HG03039 (cell line): ENCODE data around the gene LPAR1.

Experiments used
- ATAC-seq: cut with Tn5 transposase; IDR thresholded peaks from one replicate; pipeline ENCODE4 v1.9.1; 2021; ENCODE audit warnings: mild to moderate bottlenecking, moderate library complexity; ENCODE audit not compliant: unreplicated experiment

The LPAR1 gene

DNA sequence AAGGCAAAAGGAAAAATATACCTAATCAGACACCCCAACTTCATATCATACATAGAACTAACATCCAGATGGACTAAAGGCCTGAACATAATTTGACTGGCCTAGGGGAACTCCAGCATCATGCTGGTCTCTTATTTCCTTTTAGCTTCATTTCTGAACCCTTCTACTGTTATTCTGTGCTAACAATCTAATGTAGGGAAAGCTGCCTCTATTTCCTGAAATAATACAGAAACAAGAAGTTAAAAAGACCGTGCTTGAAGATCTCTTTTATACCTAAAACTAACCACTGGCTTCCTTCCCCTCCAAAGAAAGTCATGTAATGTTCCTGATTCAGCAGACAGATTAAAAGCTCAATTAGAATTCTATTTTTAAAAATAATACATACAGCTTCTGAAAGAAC, 36.7 kb downstream of the LPAR1 start:
- no peak for ATAC-seq

DNA sequence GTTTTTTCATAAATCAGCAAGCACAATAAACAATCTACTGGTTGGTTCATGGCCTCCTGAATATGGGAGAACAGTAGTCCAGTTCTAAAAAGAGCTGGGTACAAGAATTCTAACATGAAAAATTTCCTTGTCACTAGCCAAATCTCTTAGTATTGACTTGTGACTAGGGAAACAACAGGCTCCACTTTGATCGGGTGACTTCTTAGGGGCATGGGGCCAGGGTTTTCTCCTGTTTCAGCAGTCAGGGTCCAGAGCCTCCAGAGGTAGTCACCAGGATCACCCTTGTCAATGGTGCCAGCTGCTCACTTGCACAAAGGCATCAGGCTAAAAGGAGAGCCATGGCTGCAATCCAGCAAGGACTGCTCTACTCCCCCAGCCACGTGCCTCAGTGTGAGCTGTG, 38.1 kb downstream of the LPAR1 start:
- no peak for ATAC-seq

DNA sequence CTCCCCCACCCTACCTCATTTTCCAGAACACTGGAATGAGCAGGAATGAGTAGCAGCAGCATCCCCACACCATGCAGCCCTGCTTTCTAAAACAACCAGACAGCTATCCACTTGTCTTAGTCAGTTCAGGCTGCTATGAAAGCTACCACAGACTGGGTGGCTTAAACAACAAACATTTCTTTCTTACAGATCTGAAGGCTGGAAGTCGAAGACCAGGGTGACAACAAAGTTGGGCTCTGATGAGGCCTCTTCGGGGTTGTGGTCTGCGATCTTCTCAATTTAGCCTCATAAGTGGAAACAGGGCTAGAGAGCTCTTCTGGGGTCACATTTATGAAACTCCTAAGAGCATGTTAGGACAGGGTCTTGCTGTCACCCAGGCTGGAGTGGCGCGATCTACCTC, 38.9 kb downstream of the LPAR1 start:
- no peak for ATAC-seq

DNA sequence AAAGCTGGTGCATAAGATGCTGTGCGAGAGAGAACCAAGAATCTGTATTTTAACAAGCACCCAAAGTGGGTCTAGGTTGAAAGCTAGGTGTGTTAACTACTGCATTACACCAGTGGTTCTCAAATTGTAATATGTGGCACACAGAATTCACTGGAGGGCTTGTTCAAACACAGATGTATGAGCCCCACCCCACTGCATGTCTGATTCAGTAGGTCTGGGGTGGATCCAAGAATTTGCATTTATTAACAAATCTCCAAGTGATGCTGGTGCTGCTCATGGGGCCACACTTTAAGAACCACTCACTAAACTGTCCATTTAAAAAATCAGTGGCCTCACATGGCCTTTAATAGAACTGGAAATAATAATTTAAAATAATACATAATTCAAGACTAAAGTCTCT, 40.4 kb downstream of the LPAR1 start:
- ATAC-seq = no peak

DNA sequence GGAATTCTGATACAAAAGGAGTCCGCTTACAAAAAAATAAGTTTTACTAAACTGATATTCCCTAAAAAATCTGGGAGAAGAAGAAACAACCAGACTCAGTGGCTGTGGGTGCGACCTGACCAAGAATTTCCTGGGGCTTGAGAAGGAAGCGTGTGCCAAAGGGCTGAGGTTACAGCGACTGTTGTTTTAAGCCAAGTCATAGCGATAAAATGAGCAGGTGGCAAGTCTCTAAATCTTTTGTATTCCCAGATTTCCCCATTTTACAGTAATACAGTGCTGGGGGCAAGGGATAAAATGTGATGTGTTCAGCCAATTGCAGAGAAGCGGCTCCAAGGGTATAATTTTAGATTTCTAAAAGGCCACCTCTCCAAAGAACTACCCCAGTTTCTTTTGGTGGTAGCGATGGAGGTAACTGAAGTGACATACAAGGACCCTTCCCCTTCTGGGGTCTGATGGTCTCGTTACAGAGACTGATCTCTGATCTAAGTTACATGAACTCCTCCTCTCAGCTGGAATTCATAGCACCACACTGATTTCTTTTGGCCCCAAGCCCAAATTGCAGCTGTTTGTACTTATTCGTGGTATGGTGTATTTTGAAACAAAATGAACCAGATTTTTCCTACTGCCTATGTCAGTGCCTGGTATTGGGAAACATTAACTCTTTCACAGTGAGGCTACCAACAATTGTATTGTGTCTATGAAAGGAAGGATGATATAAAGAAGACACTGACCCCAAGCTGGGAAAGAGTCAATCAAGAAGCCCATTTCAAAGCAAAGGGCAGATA, 41.6 kb downstream of the LPAR1 start:
- ATAC-seq = no peak

DNA sequence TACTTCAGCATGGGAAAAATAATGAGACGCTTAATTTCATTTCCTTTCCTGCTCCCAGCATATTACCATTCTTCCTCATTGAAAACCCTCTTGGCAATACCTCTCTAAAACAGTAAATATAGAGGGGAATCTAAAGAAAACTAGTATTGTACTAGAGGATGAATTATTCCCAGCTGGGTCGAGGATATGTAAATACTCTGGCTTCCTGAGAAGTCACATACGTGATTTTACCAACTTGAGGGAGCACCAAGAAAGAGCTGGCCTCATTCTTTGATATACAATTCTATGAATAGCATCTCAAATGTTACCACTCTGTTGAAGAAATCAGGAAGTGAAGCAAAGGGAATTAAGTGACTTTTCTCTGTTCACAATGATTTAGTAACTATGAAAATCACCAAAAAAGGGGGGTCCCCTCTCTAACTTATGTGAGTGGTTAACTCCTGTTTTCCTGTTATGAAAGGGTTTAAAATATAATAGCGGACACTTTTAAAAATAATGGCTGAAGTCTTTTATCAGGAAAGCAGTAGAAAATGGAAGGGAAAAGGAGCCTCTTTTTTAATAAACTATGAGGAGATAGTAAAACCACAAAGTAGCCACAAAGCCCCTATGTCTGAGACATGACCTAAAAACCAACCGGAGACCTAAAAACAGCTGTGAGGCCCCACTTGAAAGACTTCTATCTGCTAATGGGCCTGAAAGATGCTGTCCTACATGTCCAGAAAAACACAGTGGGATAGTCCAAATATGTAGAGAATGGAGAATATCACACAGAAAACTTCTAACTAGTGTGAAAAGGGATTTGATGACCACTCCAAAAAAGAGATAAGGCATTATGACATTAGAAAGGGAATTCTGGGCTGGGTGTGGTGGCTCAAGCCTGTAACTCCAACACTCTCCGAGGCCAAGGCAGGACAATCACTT, 42.6 kb downstream of the LPAR1 start:
- ATAC-seq = no peak

DNA sequence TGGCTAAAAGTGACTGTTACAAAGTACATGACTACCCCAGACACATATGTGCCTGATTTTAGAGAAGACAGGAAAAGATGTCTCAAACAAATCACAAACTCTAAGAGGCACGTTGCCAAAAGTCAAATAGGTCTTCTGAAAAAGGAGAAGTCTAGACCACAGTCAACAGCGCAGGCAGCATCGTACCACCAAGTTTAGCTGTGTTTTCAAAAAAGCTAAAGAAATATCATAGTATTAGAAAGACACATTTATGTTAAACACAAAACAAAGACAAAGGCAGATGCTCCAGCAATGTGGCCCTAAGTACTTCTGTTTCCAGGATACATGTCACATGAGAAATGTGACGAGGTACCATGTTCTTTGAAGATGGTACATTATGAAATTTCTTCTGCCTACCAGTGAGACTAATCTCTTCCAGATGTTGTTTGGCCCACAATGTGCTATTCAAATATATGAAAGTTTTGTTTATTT, 43.5 kb downstream of the LPAR1 start:
- ATAC-seq = no peak

DNA sequence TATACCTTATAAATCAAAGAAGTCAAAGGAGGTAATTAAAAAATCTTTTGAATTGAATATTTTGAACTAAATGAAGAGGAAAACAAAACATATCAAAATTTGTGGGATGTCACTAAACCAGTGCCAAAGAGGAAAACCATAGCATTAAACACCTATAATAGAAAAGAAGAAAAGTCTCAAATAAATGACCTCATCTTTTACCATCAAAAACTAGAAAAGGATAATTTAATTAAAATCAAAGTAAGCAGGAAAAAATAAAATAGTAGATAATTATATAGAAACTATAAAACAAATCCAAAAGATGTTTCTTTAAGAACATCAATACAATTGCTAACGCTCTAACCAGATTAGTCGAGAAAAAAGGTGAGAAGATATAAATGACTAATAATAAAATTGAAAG, 47.8 kb downstream of the LPAR1 start:
- ATAC-seq = no peak

DNA sequence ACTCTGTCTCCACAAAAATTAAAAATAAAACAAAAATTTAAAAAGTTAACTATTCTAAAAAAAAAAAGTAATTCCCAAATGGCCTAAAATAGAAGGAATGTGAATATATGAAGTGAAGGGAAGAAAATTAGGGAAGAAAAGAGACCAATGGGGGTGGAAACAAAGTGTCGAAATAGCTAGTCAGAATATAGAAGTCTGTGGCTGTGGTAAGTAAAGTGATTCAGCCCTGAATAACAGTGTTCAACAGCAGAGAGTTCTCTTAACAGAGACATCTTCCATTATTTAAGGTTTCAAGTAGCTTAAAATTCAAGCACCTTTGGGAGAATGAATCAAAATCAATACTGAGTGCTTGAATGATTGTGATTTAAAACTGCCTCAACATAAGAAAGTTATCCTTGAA, 51.7 kb downstream of the LPAR1 start:
- no peak for ATAC-seq

DNA sequence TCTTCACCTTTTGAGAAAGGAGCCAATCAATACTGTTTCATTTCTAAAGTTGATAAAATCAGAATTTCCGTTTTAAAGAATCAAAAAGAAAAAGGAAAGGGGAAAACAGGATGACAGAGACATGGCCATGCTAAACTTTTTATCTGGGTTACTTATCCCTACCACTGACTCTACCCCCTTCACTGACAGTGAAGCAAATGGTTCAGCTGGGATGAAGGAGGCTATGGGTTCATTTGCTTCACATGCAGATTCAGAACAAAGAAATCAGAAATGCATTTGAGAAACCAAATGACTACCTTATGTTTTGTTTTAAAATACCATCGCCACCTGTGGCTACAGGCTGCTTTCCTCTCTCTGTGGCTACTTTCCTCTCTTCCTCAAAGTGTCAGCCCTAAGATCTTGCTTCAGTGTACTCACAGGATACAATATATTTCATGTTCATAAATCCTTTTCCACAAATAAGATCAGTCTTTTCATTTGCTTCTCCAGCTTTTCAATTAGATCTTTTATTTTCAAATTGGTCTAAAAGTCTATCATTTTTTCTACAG, 53.3 kb downstream of the LPAR1 start:
- no peak for ATAC-seq

DNA sequence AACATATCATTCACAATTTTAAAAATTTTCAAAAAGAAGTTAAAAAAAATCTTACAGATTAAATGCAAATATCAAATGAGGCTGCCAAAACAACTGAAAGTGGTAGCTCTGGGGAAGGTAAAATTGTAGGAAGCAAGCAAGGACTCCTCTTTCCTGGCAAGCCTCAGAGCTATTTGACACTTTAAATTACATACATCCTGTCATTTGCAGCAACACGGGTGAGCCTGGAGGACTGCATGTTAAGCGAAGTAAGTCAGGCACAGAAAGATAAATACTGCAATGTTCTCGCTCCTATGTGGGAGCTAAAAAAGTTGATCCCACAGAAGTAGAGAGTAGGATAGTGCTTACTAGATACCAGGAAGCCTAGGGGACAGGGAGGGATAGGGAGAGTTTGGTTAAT, 58.0 kb downstream of the LPAR1 start:
- ATAC-seq = no peak

DNA sequence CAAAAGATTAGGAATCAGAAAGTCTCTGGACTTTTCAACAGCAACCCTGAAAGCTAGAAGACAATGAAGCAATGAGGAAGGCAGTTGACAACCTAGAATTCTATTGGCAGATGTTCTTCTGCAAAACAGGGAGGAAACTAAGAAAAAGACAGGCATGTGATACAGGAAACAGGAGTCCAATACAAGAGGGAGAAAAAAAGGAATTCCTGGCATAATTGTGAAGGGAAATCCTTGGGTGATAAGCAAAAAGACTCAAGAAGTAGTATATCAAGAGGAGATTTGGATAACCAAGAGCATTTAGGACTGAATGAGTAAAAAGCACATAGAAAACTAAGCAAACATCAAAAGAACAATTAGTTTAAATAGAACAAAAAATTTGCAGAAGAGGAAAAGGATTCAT, 58.6 kb downstream of the LPAR1 start:
- no peak for ATAC-seq

DNA sequence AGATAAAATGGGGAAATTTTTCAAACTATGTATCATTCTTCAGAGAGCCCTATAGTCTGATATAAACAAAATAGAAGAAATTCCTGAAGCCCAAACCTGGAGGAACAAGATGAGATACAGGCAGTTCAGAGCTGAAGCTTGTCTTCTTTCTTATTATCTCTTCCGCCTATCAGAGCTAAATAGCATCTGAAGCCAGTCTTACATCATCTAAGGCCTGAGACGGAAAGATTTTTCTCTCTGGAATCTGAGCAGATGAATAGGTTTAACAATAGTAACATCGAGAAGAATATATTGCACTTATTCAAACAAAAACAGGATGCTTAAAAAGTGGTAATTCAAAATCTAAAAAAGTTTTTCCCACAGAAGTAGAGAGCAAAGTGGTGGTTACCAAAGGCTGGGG, 59.8 kb downstream of the LPAR1 start:
- ATAC-seq = no peak

DNA sequence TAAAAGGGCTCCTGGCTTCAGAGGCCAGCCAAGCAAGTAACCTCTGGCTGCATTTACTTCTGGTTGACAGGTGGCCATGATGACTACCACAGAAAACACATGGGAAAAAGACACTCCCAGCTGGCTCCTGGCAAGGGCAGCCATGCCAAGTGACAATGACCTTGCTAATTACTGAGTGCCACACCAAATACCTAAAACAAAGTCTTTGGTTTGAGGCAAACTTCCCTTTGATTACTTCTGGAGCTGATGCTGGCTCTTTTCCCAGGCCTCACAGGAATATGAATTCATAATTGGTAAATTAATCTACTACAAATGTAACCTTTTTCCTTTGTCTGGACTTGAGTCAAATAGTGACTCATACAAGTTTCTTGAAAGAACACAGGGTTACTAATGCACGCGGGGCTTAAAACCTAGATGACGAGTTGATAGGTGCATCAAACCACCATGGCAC, 61.0 kb downstream of the LPAR1 start:
- no peak for ATAC-seq

DNA sequence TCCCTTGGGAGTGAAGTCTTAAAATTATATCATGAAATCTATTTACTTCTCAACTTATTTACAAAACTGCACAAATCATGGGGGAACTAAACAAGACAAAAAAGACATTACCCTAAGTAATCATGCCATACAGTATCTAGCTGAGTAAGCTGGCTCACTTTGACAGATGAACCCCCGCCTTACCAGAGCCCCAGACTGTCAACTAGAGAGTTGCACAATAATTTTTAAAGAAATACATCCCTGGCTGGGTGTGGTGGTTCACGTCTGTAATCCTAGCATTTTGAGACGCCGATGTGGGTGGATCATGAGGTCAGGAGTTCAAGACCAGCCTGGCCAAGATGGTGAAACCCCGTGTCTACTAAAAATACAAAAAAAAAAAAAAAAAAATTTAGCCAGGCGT, 62.3 kb downstream of the LPAR1 start:
- no peak for ATAC-seq

DNA sequence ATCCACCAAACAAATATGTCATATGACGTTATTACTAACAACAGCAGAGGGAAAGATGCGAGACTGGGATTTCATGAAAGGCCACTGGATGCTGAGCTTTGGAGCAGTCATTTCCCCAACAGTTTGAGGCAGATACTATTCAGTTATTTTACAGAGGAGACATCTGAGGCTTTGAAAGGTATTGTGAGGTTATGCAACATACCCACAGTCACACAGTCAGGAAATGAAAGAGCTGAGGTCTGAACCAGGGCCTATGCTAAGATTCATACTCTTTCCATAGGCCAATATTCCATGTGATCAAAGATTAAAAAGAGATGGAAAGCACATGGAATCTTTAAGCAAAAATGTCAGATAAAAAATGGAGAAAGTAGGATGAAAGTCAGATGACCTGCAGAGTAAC, 63.0 kb downstream of the LPAR1 start:
- no peak for ATAC-seq

DNA sequence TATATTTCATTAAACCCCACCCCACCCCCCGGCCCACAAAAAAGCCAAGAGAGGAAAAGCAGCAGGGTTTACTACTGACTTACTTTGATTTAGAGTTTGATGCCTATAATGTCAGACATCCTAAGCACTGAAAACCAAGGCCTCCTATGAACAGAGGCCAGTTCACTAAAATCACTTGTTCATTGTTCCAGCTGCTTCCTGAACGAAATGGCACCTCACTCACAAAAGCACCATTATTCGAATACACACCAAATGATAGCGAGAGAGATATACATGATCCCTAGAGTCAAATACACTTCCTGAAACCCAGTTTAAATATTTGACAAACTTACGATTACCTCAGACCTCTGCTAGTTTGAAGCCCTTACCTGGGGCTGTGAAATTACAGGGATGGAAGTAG, 66.6 kb downstream of the LPAR1 start:
- no peak for ATAC-seq

DNA sequence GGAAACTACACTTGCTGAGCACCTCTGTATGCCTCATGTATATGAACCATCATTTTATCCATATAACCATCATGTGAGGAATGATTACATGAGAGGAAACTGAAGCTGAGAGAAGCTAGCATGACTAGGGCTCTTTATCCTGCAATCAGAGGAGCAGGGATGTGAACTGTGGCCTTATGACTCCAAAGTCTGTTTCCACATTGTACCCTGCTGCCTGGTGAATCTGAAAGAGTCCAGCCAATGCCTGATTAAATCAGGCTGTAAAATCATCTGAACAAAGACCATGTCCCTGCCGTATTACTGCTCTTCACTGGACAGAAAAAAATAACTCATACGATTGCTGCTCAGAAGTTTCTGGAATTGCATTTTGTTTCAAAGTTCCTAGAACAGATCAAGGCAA, 67.0 kb downstream of the LPAR1 start:
- no peak for ATAC-seq

DNA sequence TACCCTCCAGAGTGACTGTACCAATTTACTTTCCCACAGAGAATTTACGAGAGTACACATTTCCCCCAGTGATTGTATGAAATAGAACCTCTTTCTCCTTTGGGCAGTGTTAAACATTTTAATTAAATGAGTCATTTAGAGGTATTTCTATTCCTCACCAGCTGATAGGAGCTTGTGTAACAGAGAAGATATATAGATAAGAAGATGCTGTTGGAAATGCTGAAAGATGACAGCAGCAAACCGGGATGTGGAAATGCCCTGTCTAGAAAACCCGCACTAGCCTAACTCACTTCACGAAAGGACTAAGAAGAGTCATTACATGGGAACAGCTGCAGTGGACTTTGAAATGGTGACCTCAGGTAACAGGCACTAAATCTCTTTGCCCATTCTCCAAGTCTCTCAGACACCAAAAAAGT, 68.3 kb downstream of the LPAR1 start:
- ATAC-seq = no peak

DNA sequence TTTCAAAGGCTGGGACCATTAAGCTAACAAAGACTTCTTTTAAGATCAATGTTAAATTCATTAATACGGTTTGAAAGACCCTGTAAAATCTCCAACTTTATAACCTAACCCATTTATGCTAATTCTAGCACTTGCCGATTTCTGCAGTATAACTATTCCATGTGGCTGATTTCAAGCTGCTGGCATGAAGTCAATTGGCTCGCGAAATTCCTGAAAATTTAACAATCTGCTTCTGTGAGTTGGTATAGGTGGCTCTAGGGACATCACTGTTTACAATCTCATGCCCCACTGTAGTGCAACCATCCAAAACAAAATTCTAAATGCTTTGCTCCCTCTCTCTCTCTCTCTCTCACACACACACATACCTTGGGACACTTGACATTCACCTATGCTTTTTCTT, 70.2 kb downstream of the LPAR1 start:
- ATAC-seq = no peak

DNA sequence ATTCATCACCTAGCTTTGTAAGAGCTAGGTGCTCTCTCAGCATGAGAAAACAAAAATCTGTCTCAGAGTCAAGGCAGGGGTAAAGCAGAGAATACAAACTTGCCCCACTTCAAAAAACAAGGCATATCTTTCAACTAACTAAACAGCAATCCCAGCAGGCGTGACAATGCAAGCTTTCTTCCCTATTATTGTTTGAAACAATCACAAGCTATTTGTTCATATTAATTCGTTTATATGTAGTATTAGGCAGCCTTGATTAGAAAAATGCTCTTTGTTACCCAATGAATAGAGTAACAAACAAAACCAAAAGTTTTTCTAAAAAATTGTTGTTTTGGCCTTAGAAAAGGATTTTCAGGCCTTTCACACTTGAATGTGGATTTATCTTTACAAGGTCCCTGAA, 71.1 kb downstream of the LPAR1 start:
- ATAC-seq = no peak

DNA sequence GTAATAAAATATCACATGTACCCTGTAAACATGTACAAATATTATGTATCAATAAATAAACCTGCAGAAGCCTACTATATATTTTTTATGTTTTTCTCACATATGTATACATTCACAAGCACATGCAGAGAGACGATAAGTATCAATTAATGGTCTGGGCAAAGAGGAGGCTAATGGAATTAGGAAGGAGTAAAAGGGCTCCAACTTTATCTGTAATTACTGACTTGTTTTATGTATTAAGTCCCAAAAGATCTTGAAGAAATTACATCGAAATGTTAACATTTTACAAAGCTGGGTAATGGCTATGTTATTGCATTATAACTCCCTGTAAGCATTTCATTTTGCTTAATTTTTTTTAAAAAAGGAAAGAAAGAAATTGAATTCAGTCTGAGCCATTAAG, 78.0 kb downstream of the LPAR1 start:
- ATAC-seq = no peak
